OCI-LY3 (cell line): ENCODE results near the gene CARNS1.

Experiments
- EZH2phosphoT487 ChIP-seq: fragments of 200-600 bp; shearing (Covaris generic); IDR thresholded peaks from 2 replicates; pipeline ENCODE4 v1.6.1; 2018; ENCODE audit warnings: antibody characterized with exemption, mixed run types, low read depth
- TF ChIP-seq, protein P1 (sequence below): fragments of 200-600, 300-600 bp; sonication (generic); IDR thresholded peaks from 2 replicates; pipeline ENCODE4 v1.5.1; 2014; ENCODE audit warnings: antibody characterized with exemption, low read length, low read depth

DNA sequence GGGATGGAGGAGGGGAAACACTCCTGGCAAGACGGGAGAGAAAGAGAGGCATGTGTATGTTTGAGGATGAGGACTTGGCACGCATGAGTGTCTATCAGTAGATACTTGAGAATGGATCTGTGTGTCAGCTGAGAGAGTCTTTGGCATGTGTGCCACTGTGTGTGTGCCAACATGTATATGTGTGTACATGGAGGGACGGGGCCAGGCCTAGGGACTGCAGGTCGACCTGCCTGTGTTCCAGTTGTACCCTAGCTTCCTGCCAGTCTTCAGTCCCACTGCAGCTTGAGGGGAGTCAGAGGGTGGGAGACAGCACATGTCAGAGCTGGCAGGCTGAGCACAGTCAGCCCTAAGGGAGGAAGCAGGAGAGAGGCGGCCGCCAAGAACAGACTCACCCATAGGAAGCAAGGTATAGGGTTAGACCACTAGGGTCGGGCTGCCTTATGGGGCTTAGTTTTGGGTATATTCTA is 47.7 kb upstream of the CARNS1 start:
- TF ChIP-seq, protein P1, sequence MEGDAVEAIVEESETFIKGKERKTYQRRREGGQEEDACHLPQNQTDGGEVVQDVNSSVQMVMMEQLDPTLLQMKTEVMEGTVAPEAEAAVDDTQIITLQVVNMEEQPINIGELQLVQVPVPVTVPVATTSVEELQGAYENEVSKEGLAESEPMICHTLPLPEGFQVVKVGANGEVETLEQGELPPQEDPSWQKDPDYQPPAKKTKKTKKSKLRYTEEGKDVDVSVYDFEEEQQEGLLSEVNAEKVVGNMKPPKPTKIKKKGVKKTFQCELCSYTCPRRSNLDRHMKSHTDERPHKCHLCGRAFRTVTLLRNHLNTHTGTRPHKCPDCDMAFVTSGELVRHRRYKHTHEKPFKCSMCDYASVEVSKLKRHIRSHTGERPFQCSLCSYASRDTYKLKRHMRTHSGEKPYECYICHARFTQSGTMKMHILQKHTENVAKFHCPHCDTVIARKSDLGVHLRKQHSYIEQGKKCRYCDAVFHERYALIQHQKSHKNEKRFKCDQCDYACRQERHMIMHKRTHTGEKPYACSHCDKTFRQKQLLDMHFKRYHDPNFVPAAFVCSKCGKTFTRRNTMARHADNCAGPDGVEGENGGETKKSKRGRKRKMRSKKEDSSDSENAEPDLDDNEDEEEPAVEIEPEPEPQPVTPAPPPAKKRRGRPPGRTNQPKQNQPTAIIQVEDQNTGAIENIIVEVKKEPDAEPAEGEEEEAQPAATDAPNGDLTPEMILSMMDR: no peak
- TF ChIP-seq EZH2phosphoT487: no peak
